SU-DHL-6 (cell line): ENCODE measurements around the gene DNAH12.

Source experiments
- H2AFZ ChIP-seq: fragments of 200-600 bp; sonication (generic); 2 replicates; pipeline ENCODE4 v1.6.1; 2014; ENCODE audit warnings: low read depth, mild to moderate bottlenecking, moderate library complexity, mixed read lengths, antibody characterized with exemption, low read length; ENCODE audit not compliant: severe bottlenecking
- H3F3A ChIP-seq: fragments of 200-600 bp; shearing (Covaris generic); 2 replicates; pipeline ENCODE4 v1.6.0; 2016; ENCODE audit warnings: antibody characterized with exemption, mild to moderate bottlenecking; ENCODE audit not compliant: insufficient read depth
- H3K27ac ChIP-seq: fragments of 200-600 bp; sonication (generic); 2 replicates; pipeline ENCODE4 v1.5.1; 2016; ENCODE audit warnings: low read depth, mild to moderate bottlenecking, low read length, moderate library complexity, mixed read lengths
- H3K27me3 ChIP-seq: fragments of 200-600 bp; sonication (generic), shearing (Covaris generic); 2 replicates; pipeline ENCODE4 v1.6.0; 2014; ENCODE audit warnings: mild to moderate bottlenecking, low read length
- H3K36me3 ChIP-seq: fragments of 200-600 bp; sonication (generic); 2 replicates; pipeline ENCODE4 v1.6.1; 2014; ENCODE audit warnings: mild to moderate bottlenecking, low read length, mixed read lengths
- H3K4me2 ChIP-seq: fragments of 300-600, 200-600 bp; shearing (Covaris generic), sonication (generic); 2 replicates; pipeline ENCODE4 v1.6.0; 2014; ENCODE audit warnings: low read length, low read depth, mild to moderate bottlenecking; ENCODE audit not compliant: poor library complexity, severe bottlenecking
- H3K4me3 ChIP-seq: fragments of 200-600 bp; sonication (generic); 2 replicates; pipeline ENCODE4 v1.5.1; 2014; ENCODE audit warnings: antibody characterized with exemption, low read length, mild to moderate bottlenecking, mixed read lengths; ENCODE audit not compliant: insufficient read depth, poor library complexity, severe bottlenecking
- H3K79me2 ChIP-seq: fragments of 200-600 bp; sonication (generic); 2 replicates; pipeline ENCODE4 v1.6.1; 2014; ENCODE audit warnings: mild to moderate bottlenecking, low read length, moderate library complexity; ENCODE audit not compliant: insufficient read depth
- H3K9ac ChIP-seq: fragments of 200-600 bp; sonication (generic); 2 replicates; pipeline ENCODE4 v1.7.0; 2014; ENCODE audit warnings: mild to moderate bottlenecking, low read length
- H3K9me2 ChIP-seq: fragments of 200-600 bp; sonication (generic); replicated peaks from 2 replicates; pipeline ENCODE4 v1.6.1; 2014; ENCODE audit warnings: low read length; ENCODE audit not compliant: insufficient read depth
- H3K9me3 ChIP-seq: fragments of 200-600 bp; sonication (generic); 2 replicates; pipeline ENCODE4 v1.6.1; 2014; ENCODE audit warnings: low read length, mixed read lengths; ENCODE audit not compliant: insufficient read depth
- H4K20me1 ChIP-seq: fragments of 200-600 bp; sonication (generic); 2 replicates; pipeline ENCODE4 v1.6.1; 2014; ENCODE audit warnings: low read depth, mild to moderate bottlenecking, antibody characterized with exemption, low read length, moderate library complexity, mixed read lengths
- EZH2phosphoT487 ChIP-seq: fragments of 200-600 bp; sonication (generic), shearing (Covaris generic); conservative IDR thresholded peaks from 2 replicates; pipeline ENCODE4 v1.6.1; 2018; ENCODE audit warnings: mild to moderate bottlenecking, antibody characterized with exemption, low read length, moderate library complexity, mixed read lengths
- TF ChIP-seq, protein P1 (sequence below): fragments of 200-600 bp; sonication (generic); IDR thresholded peaks from one replicate; pipeline ENCODE4 v1.5.1; 2017; ENCODE audit warnings: antibody characterized with exemption, mild to moderate bottlenecking, low read length, moderate library complexity; ENCODE audit not compliant: insufficient read depth, poor library complexity, severe bottlenecking

Gene DNAH12

DNA sequence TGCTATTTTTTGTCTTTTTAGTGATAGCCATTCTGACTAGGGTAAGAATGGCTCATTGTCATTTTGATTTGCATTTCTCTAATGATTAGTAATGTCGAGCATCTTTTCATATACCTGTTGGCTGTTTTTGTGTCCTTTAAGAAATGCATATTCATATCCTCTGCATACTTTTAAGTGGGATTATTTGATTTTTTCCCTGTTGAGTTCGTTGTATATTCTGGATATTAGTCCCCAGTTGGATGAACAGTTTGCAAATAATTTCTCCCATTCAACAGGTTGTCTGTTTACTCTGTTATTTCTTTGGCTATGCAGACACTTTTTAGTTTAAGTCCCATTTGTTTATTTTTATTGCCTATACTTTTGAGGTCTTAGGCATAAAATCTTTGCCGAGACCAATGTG lies 282.2 kb downstream of the DNAH12 start:
- Histone ChIP-seq H3K9me3 (no peaks in the 10 kb centered on the region), H3F3A (no peaks in the 10 kb centered on the region), H3K4me2 (no peak overlapping the region), H3K27me3 (no peaks in the 10 kb centered on the region), H3K79me2 (no peaks in the 10 kb centered on the region), H2AFZ (no peak overlapping the region), H3K27ac (no peak overlapping the region), H3K4me3 (no peak overlapping the region), H3K9me2 (no peaks in the 10 kb centered on the region), H3K36me3 (peaks cover 55% of the 10 kb centered on the region), H3K9ac (no peak overlapping the region), H4K20me1 (no peaks in the 10 kb centered on the region)
- TF ChIP-seq, protein P1, sequence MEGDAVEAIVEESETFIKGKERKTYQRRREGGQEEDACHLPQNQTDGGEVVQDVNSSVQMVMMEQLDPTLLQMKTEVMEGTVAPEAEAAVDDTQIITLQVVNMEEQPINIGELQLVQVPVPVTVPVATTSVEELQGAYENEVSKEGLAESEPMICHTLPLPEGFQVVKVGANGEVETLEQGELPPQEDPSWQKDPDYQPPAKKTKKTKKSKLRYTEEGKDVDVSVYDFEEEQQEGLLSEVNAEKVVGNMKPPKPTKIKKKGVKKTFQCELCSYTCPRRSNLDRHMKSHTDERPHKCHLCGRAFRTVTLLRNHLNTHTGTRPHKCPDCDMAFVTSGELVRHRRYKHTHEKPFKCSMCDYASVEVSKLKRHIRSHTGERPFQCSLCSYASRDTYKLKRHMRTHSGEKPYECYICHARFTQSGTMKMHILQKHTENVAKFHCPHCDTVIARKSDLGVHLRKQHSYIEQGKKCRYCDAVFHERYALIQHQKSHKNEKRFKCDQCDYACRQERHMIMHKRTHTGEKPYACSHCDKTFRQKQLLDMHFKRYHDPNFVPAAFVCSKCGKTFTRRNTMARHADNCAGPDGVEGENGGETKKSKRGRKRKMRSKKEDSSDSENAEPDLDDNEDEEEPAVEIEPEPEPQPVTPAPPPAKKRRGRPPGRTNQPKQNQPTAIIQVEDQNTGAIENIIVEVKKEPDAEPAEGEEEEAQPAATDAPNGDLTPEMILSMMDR: no peak
- TF ChIP-seq EZH2phosphoT487: no peak

DNA sequence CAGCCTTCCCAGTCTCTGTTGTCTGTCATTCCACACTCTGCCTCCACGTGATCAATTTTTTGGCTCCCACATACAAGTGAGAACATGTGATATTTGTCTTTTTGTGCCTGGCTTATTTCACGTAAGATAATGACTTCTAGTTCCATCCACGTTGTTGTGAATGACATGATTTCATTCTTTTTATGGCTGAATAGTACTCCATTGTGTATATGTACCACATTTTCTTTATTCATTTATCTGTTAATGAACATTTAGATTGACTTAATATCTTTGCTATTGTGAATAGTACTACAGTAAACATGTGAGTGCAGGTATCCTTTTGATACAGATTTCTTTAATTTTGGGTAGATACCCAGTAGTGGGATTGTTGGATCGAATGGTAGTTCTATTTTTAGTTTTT lies 283.0 kb downstream of the DNAH12 start:
- Histone ChIP-seq H3K4me2 (no peak overlapping the region), H3K9me3 (no peaks in the 10 kb centered on the region), H3K27me3 (no peaks in the 10 kb centered on the region), H3K79me2 (no peaks in the 10 kb centered on the region), H3F3A (0 out of 2 replicates have a peak, but pooled peaks cover 3% of the 10 kb centered on the region), H3K36me3 (peaks cover 57% of the 10 kb centered on the region), H2AFZ (no peak overlapping the region), H3K9me2 (no peaks in the 10 kb centered on the region), H3K9ac (no peak overlapping the region), H3K27ac (no peak overlapping the region), H3K4me3 (no peak overlapping the region), H4K20me1 (no peaks in the 10 kb centered on the region)
- no peak for TF ChIP-seq EZH2phosphoT487
- TF ChIP-seq, protein P1: no peak

DNA sequence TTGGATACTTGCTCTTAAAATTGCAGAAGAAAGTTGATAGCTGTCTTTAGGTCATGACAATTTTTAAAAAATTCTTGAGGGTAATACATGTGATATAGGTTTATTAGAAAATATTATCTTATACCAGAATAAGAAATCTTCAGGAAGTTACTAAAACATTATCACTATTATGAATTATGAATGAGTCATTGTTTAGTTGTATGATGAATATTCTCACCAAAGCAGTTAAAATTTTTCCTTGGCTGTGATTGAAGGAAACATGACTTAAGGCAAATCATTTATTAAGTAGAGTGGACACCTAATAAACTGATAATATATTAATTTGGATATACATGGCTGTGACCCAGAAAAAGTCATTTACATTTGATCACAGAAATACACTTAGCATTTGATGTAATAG lies 286.5 kb downstream of the DNAH12 start:
- Histone ChIP-seq H3K4me3 (no peak overlapping the region), H3K9me2 (no peaks in the 10 kb centered on the region), H3K4me2 (no peak overlapping the region), H4K20me1 (no peaks in the 10 kb centered on the region), H3F3A (0 out of 2 replicates have a peak, but pooled peaks cover 3% of the 10 kb centered on the region), H3K9ac (no peak overlapping the region), H3K27ac (no peak overlapping the region), H2AFZ (no peak overlapping the region), H3K79me2 (no peaks in the 10 kb centered on the region), H3K36me3 (peaks cover 42% of the 10 kb centered on the region), H3K27me3 (no peaks in the 10 kb centered on the region), H3K9me3 (no peaks in the 10 kb centered on the region)
- no peak for TF ChIP-seq EZH2phosphoT487
- TF ChIP-seq, protein P1: no peak
